ENCODE results near the gene AKAP8L. TPM values are rescaled to one million over a fixed set of nuclear protein-coding genes. Genes with fewer than 3 reads are reported as not detected.
"Not testable (repeated sequence)": the region's sequence is repeated elsewhere in the genome, so short reads cannot be mapped to it uniquely, and the experiment has no call there.

AKAP8L gene
- total and polyA plus RNA-seq, 9 donors, result 52.8 to 84.5 (median 70.1) TPM

DNA sequence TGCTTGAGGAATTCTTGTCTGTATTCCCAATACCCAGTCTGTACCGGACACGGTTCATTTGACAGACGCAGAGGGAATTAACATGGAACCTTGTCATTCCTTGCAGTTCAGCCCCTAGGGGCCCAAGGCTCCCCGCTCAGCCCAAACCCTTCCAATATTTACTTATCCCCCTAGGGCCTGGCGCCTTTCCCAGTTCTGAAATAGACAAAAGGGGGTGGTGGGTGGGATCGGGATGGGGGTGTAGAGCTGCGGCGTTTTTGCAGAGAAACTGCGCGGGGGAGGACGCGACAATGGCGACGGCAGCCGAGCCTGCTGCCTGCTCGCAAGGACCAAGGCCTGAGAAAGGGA, 583 bp downstream of the AKAP8L start:
- Histone ChIP-seq H3K27me3 (ENCODE audit: control insufficient read depth, insufficient read depth, low read length) (no peaks in the 10 kb centered on the region), H3K36me3 (ENCODE audit: control insufficient read depth, insufficient read depth, low read length) (peaks cover 26% of the 10 kb centered on the region), H3K4me1 (ENCODE audit: control insufficient read depth, insufficient read depth, low read length) (peaks cover 52% of the 10 kb centered on the region), H3K9me3 (replicated peaks; ENCODE audit: control insufficient read depth, low read depth, low read length) (peaks cover 1% of the 10 kb centered on the region), H3K4me3 (ENCODE audit: low read length) (peak overlapping the region; percentile 99), H3K27ac (ENCODE audit: low read length) (peak overlapping the region; percentile 91)
- peak; percentile 60 for DNase-seq
- under 1% methylated on average over 14 of the region's 16 CpGs for WGBS (ENCODE audit: insufficient coverage)

DNA sequence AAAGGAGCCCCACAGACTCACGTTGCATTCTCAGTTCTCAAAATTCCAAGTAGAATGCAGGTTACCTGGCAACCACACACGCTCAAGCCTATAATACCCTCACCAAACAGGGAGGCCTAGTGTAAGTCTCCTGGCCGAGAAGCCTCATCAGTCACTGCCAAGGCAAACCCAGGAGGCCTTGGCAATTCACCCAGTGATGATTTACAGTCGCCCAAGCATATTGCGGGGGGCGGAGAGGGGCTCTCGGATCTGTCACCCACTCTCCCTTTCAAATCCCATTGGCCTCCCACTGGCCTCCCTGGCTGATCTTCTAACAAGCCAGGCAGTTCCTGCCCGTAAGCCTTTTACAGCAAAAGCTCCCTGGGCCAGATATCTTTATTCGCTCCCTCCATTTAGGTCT, 1.1 kb downstream of the AKAP8L start:
- Histone ChIP-seq H3K27ac (ENCODE audit: low read length) (peak overlapping the region; percentile 91), H3K27me3 (ENCODE audit: control insufficient read depth, insufficient read depth, low read length) (no peaks in the 10 kb centered on the region), H3K4me1 (ENCODE audit: control insufficient read depth, insufficient read depth, low read length) (peaks cover 55% of the 10 kb centered on the region), H3K36me3 (ENCODE audit: control insufficient read depth, insufficient read depth, low read length) (peaks cover 21% of the 10 kb centered on the region), H3K9me3 (replicated peaks; ENCODE audit: control insufficient read depth, low read depth, low read length) (no peaks in the 10 kb centered on the region), H3K4me3 (ENCODE audit: low read length) (peak overlapping the region; percentile 99)
- 19% methylated on average over 9 of the region's 9 CpGs for WGBS (ENCODE audit: insufficient coverage)
- DNase-seq, result peak; percentile 27

DNA sequence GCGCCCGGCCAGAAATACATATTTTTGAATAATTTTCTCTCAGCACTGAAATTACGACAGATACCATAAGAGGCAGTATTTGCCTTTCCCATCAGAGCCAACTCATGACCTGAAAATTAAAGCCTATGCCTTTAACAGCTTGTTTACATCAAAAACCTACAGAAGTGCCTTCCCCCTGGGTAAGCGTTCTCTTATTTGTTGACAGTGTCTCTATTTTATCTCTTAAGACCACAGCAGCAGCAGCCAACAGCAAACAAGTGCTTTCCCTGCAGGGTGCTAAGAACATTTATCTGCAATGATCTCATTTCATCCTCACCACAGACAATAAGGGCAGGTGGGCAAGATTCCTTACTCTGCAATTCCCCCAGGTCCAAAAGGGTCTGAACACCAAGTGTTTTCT, 6.0 kb downstream of the AKAP8L start:
- Histone ChIP-seq H3K27me3 (ENCODE audit: control insufficient read depth, insufficient read depth, low read length) (no peaks in the 10 kb centered on the region), H3K4me3 (ENCODE audit: low read length) (no peak overlapping the region), H3K4me1 (ENCODE audit: control insufficient read depth, insufficient read depth, low read length) (peaks cover 33% of the 10 kb centered on the region), H3K9me3 (replicated peaks; ENCODE audit: control insufficient read depth, low read depth, low read length) (no peaks in the 10 kb centered on the region), H3K36me3 (ENCODE audit: control insufficient read depth, insufficient read depth, low read length) (peaks cover 34% of the 10 kb centered on the region), H3K27ac (ENCODE audit: low read length) (peak overlapping the region; percentile 57)
- no peak for DNase-seq
- WGBS (ENCODE audit: insufficient coverage), result 55% methylated on average over 3 of the region's 4 CpGs

DNA sequence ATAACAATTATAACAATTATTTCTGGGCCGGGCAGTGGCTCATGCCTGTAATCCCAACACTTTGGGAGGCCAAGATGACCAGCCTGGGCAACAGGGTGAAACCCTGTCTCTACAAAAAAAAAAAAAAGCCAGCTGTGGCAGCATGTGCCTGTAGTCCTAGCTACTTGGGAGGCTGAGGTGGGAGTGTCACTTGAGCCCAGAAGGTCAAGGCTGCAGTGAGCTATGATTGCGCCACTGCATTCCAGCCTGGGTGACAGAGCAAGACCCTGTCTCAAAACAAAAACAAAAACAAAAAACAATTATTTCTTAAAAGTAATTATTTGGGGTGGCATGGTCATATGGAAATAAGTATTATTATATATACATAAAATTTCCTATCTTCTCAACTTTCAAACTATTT, 7.4 kb downstream of the AKAP8L start:
- not testable (repeated sequence) for DNase-seq

DNA sequence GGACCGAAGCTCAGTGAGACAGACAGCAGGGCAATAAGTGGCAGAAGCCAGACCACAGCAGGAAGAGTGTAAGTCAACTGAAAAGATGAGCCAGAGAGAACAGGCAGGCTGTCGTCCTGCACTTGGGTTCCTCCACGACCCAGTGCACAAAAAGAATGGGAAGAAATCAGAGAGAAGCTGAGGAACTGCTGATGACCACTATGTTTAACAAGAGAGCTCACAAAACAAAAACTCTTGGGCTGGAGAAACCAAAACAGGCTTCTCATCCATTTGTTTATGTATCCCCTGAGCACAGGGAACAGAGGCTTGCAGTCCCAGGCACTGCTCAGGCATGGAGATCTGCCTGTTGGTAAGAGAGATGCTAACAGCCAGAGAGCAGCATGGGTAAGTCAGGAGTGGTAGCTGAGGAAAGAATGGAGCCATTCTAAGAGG, 14.0 kb downstream of the AKAP8L start:
- no peak for DNase-seq
- H3K36me3 ChIP-seq (ENCODE audit: control insufficient read depth, insufficient read depth, low read length), result peaks cover 54% of the 10 kb centered on the region
- no peak overlapping the region for H3K4me3 ChIP-seq (ENCODE audit: low read length)
- H3K9me3 ChIP-seq (replicated peaks; ENCODE audit: control insufficient read depth, low read depth, low read length), result no peaks in the 10 kb centered on the region
- no peak overlapping the region for H3K27ac ChIP-seq (ENCODE audit: low read length)
- peaks cover 35% of the 10 kb centered on the region for H3K4me1 ChIP-seq (ENCODE audit: control insufficient read depth, insufficient read depth, low read length)
- H3K27me3 ChIP-seq (ENCODE audit: control insufficient read depth, insufficient read depth, low read length), result no peaks in the 10 kb centered on the region
- WGBS (ENCODE audit: insufficient coverage), result 42% methylated on average over 2 of the region's 3 CpGs

More for the DNA sequence above, 7.4 kb downstream of the AKAP8L start:
- H3K4me1 ChIP-seq (ENCODE audit: control insufficient read depth, insufficient read depth, low read length), result peaks cover 22% of the 10 kb centered on the region
- H3K36me3 ChIP-seq (ENCODE audit: control insufficient read depth, insufficient read depth, low read length), result peaks cover 29% of the 10 kb centered on the region
- not testable (repeated sequence) for H3K27me3 ChIP-seq (ENCODE audit: control insufficient read depth, insufficient read depth, low read length); H3K4me3 ChIP-seq (ENCODE audit: low read length); H3K27ac ChIP-seq (ENCODE audit: low read length); H3K9me3 ChIP-seq (replicated peaks; ENCODE audit: control insufficient read depth, low read depth, low read length)
- no CpG with 5 or more reads among the region's 2 CpGs for WGBS (ENCODE audit: insufficient coverage)

DNA sequence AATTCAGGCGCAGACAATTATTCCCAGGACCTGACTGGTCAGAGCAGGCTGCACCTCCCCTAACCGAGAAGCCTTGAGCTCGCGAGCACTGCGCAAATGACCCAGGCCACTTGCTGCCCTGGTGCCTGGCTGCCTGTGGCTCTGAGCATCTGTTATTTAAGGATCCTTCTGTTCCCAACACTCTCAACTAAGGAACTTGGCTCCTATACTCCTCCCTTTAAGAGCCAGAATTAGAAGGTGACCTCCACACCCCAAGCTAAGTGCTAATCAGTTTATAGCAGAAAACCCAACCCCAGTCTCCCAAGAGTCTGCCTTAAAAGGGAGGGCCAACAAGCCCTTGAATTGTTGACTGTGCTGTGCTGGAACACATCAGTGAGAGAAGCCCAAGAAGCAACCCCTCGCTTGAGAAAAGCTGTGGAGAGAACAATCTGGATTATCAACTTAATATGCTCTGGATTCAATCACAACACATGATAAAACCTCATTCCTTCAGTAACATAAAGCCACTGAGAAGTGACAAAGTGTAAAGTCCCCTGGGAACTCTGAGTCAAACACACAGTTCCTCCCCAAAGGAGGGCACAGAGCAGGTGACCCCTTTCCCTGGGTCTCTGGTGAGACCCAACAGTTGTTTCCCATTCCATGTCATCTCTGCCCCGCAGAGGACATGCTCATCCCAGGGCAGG, 14.6 kb downstream of the AKAP8L start:
- peak overlapping the region; percentile 29 for H3K27ac ChIP-seq (ENCODE audit: low read length)
- no peaks in the 10 kb centered on the region for H3K27me3 ChIP-seq (ENCODE audit: control insufficient read depth, insufficient read depth, low read length)
- H3K4me3 ChIP-seq (ENCODE audit: low read length), result no peak overlapping the region
- H3K36me3 ChIP-seq (ENCODE audit: control insufficient read depth, insufficient read depth, low read length), result peaks cover 54% of the 10 kb centered on the region
- no peak for DNase-seq
- H3K9me3 ChIP-seq (replicated peaks; ENCODE audit: control insufficient read depth, low read depth, low read length), result no peaks in the 10 kb centered on the region
- H3K4me1 ChIP-seq (ENCODE audit: control insufficient read depth, insufficient read depth, low read length), result peaks cover 35% of the 10 kb centered on the region
- 88% methylated on average over 5 of the region's 7 CpGs for WGBS (ENCODE audit: insufficient coverage)

DNA sequence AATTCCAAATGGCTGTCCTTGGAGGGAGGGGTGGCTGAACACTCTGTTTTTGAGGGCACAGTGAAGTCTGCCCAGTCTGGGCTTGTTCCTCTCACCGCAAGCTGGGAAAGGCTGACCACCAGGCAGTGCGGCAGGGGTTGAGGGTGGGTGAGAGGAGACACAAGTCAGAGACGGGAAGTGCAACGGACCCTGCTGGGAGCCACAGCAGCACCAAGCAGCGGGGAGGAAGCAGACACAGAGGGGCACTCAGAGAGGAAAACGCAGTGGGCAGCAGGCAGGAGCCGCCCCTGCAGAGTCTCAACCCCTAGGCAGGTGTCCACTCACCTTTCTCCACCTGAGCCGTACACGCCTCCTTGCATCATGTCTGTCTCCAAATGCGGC, 15.6 kb downstream of the AKAP8L start:
- H3K27ac ChIP-seq (ENCODE audit: low read length), result no peak overlapping the region
- DNase-seq, result no peak
- H3K27me3 ChIP-seq (ENCODE audit: control insufficient read depth, insufficient read depth, low read length), result no peaks in the 10 kb centered on the region
- peaks cover 63% of the 10 kb centered on the region for H3K36me3 ChIP-seq (ENCODE audit: control insufficient read depth, insufficient read depth, low read length)
- peaks cover 35% of the 10 kb centered on the region for H3K4me1 ChIP-seq (ENCODE audit: control insufficient read depth, insufficient read depth, low read length)
- no peaks in the 10 kb centered on the region for H3K9me3 ChIP-seq (replicated peaks; ENCODE audit: control insufficient read depth, low read depth, low read length)
- no peak overlapping the region for H3K4me3 ChIP-seq (ENCODE audit: low read length)
- 90% methylated on average over 10 of the region's 10 CpGs for WGBS (ENCODE audit: insufficient coverage)

DNA sequence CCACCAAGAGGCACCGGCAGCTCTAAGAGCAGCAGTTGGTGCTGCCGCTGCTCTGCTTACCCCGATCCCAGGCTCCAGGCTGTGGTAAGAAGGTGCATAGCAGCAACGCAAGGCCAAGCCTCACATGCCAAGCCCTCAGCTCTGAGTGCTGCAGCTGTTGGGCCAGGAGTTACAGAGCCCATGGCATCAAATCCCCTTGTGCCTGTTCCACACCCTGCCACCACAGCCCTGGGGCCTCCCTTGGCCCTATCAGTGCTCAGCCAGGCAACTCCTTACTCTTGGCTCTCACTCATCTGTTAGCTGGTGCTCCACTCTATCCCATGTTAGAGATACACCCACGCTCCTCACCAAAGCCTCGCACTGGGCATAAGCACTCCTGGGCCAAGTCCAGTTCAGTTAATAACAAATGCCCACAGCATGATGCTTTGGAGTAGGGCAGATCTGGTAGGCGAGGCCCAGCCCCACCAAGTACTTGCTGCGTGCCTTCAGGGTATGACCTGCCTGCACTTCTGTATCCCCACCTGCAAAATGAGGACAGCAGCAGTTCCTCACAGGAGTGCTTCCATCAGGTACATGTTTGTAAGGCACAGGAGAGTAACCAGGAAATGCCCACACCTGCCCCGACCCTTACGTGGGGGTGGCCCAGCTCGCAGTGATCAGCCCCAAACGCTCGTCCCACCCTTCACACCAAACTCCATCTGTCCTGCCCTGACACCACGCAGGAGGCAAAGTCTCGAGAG, 16.2 kb downstream of the AKAP8L start:
- Histone ChIP-seq H3K27me3 (ENCODE audit: control insufficient read depth, insufficient read depth, low read length) (no peaks in the 10 kb centered on the region), H3K36me3 (ENCODE audit: control insufficient read depth, insufficient read depth, low read length) (peaks cover 67% of the 10 kb centered on the region), H3K4me3 (ENCODE audit: low read length) (no peak overlapping the region), H3K27ac (ENCODE audit: low read length) (no peak overlapping the region), H3K4me1 (ENCODE audit: control insufficient read depth, insufficient read depth, low read length) (peaks cover 35% of the 10 kb centered on the region), H3K9me3 (replicated peaks; ENCODE audit: control insufficient read depth, low read depth, low read length) (no peaks in the 10 kb centered on the region)
- DNase-seq, result peak; percentile 51
- 94% methylated on average over 7 of the region's 15 CpGs for WGBS (ENCODE audit: insufficient coverage)

DNA sequence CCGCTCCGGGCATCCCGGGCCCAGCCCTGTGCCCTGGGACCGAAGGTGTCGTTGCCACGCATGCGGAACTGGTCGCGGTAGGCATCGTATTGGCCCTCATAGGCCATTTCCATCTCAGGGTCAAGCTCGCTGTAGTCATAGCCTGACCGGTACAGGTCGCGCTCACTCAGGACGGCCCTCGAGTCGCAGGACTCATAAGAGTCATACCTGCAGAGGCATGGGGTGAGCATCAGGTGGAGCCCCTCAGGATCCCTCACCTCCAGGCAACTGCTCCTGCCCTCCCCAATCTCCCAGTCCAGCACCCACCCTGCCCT, 17.4 kb downstream of the AKAP8L start:
- no peaks in the 10 kb centered on the region for H3K27me3 ChIP-seq (ENCODE audit: control insufficient read depth, insufficient read depth, low read length)
- peaks cover 35% of the 10 kb centered on the region for H3K4me1 ChIP-seq (ENCODE audit: control insufficient read depth, insufficient read depth, low read length)
- H3K36me3 ChIP-seq (ENCODE audit: control insufficient read depth, insufficient read depth, low read length), result peaks cover 79% of the 10 kb centered on the region
- no peak overlapping the region for H3K27ac ChIP-seq (ENCODE audit: low read length)
- DNase-seq, result no peak
- H3K9me3 ChIP-seq (replicated peaks; ENCODE audit: control insufficient read depth, low read depth, low read length), result no peaks in the 10 kb centered on the region
- WGBS (ENCODE audit: insufficient coverage), result 96% methylated on average over 17 of the region's 17 CpGs
- H3K4me3 ChIP-seq (ENCODE audit: low read length), result no peak overlapping the region

DNA sequence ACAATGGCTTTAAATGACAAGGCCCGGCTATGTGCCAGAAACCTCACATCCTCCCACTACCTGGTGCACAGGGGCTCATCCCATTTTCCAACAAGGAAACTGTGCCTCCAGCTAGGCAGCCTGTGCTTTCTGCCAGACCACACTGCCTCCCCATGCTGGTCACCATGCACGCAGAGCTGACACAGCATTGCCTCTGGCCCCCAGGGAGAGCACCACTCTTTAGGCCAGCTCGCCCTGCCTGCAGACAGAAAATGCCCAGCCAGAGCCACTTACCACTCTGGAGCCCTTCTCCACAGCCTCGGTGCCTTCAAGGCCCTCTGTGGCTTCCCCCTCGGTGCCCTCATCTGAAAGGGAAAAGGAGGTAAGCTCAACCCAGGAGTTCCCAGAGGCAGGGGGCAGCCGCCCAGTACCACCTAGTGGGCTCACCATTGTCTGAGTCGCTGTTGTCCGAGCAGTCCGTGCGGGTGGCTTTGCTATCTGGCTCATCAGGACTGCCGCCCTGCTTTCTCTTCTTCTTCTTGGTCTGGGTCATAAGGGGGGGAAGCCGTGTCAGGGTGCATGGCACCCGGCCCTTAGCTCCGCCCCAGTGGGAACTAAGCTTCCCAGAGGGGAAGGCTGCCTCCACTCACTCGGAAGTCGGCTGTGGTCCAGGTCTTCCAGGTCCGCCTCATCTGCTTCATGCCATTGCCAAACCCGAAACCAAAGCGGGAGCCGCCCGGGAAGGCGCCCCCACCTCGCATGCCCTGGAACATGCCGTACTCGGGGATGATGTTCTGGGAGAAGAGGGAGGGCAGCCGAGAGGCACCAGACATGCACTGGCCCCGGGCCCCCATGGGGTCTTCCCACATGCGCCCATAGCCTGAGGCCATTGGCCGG, 18.0 kb downstream of the AKAP8L start:
- Histone ChIP-seq H3K4me1 (ENCODE audit: control insufficient read depth, insufficient read depth, low read length) (peaks cover 35% of the 10 kb centered on the region), H3K36me3 (ENCODE audit: control insufficient read depth, insufficient read depth, low read length) (peaks cover 81% of the 10 kb centered on the region), H3K27me3 (ENCODE audit: control insufficient read depth, insufficient read depth, low read length) (no peaks in the 10 kb centered on the region), H3K4me3 (ENCODE audit: low read length) (no peak overlapping the region), H3K9me3 (replicated peaks; ENCODE audit: control insufficient read depth, low read depth, low read length) (no peaks in the 10 kb centered on the region), H3K27ac (ENCODE audit: low read length) (no peak overlapping the region)
- 85% methylated on average over 29 of the region's 29 CpGs for WGBS (ENCODE audit: insufficient coverage)
- DNase-seq, result no peak

Data from muscle of leg (tissue), 11 donors.